HEK293 (cell line): Measurements from ENCODE around the gene STAMBPL1.

ENCODE experiments used
- ZNF350 ChIP-seq: fragments of 450-650 bp; formaldehyde crosslinking; IDR thresholded peaks from 2 replicates; pipeline ENCODE4 v1.5.0; 2017; ENCODE audit warnings: missing biosample characterization, mild to moderate bottlenecking, missing genetic modification characterization
- ZNF501 ChIP-seq: fragments of 450-650 bp; formaldehyde crosslinking; IDR thresholded peaks from 2 replicates; pipeline ENCODE4 v1.5.1; 2016; ENCODE audit warnings: missing biosample characterization, missing genetic modification characterization
- ZNF561 ChIP-seq: fragments of 450-650 bp; IDR thresholded peaks from 2 replicates; pipeline ENCODE4 v1.5.1; 2018; ENCODE audit warnings: missing biosample characterization, missing genetic modification characterization, borderline replicate concordance
- ZNF660 ChIP-seq: fragments of 450-650 bp; IDR thresholded peaks from 2 replicates; pipeline ENCODE4 v1.5.1; 2018; ENCODE audit warnings: missing biosample characterization, mild to moderate bottlenecking, missing genetic modification characterization
- TF ChIP-seq, protein P1 (sequence below): fragments of 450-650 bp; formaldehyde crosslinking; IDR thresholded peaks from 2 replicates; pipeline ENCODE4 v1.5.1; 2016; ENCODE audit warnings: missing biosample characterization, missing genetic modification characterization
- TF ChIP-seq, protein P2 (sequence below): fragments of 450-650 bp; formaldehyde crosslinking; IDR thresholded peaks from 2 replicates; pipeline ENCODE4 v1.5.1; 2016; ENCODE audit warnings: missing biosample characterization, missing genetic modification characterization

DNA sequence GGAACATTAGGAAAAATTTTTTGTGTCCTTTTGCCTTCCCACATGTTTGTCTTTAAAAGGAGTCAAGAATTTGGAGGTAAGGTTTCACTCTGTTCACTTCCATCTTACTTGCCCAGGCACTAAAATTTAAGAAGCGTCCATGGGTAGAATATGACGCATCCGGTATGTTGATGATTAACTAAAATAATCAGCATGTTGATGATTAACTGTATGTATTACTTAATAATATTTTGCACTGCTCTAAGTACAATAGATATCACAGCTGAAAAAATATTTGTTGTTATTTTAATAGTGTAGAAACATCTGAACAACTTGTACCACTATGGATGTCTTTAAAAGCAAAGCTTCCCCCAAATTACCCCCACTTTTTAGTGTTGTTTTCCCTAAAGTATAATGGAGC lies 39.9 kb upstream of the STAMBPL1 start:
- TF ChIP-seq, protein P1, sequence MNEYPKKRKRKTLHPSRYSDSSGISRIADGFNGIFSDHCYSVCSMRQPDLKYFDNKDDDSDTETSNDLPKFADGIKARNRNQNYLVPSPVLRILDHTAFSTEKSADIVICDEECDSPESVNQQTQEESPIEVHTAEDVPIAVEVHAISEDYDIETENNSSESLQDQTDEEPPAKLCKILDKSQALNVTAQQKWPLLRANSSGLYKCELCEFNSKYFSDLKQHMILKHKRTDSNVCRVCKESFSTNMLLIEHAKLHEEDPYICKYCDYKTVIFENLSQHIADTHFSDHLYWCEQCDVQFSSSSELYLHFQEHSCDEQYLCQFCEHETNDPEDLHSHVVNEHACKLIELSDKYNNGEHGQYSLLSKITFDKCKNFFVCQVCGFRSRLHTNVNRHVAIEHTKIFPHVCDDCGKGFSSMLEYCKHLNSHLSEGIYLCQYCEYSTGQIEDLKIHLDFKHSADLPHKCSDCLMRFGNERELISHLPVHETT (tag by site-specific recombination): no peak
- TF ChIP-seq, protein P2, sequence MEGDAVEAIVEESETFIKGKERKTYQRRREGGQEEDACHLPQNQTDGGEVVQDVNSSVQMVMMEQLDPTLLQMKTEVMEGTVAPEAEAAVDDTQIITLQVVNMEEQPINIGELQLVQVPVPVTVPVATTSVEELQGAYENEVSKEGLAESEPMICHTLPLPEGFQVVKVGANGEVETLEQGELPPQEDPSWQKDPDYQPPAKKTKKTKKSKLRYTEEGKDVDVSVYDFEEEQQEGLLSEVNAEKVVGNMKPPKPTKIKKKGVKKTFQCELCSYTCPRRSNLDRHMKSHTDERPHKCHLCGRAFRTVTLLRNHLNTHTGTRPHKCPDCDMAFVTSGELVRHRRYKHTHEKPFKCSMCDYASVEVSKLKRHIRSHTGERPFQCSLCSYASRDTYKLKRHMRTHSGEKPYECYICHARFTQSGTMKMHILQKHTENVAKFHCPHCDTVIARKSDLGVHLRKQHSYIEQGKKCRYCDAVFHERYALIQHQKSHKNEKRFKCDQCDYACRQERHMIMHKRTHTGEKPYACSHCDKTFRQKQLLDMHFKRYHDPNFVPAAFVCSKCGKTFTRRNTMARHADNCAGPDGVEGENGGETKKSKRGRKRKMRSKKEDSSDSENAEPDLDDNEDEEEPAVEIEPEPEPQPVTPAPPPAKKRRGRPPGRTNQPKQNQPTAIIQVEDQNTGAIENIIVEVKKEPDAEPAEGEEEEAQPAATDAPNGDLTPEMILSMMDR (tag by site-specific recombination): no peak
- TF ChIP-seq ZNF350 (tag by site-specific recombination) (no peak), ZNF501 (tag by site-specific recombination) (no peak), ZNF660 (tag by site-specific recombination) (no peak), ZNF561 (tag by site-specific recombination) (no peak)
